ENCODE measurements around the gene KIAA1671.

Gene KIAA1671

GRCh38 chr22:25205847-25206246 lies 253.3 kb downstream of the KIAA1671 start:
- FAIRE-seq (no peak), DNase-seq (ENCODE audit: insufficient read length, low spot score) (no peak)
- TF ChIP-seq, protein P1, sequence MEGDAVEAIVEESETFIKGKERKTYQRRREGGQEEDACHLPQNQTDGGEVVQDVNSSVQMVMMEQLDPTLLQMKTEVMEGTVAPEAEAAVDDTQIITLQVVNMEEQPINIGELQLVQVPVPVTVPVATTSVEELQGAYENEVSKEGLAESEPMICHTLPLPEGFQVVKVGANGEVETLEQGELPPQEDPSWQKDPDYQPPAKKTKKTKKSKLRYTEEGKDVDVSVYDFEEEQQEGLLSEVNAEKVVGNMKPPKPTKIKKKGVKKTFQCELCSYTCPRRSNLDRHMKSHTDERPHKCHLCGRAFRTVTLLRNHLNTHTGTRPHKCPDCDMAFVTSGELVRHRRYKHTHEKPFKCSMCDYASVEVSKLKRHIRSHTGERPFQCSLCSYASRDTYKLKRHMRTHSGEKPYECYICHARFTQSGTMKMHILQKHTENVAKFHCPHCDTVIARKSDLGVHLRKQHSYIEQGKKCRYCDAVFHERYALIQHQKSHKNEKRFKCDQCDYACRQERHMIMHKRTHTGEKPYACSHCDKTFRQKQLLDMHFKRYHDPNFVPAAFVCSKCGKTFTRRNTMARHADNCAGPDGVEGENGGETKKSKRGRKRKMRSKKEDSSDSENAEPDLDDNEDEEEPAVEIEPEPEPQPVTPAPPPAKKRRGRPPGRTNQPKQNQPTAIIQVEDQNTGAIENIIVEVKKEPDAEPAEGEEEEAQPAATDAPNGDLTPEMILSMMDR (IDR thresholded peaks at IDR 0.05; ENCODE audit: insufficient read depth, missing control alignments) = no peak

DNA sequence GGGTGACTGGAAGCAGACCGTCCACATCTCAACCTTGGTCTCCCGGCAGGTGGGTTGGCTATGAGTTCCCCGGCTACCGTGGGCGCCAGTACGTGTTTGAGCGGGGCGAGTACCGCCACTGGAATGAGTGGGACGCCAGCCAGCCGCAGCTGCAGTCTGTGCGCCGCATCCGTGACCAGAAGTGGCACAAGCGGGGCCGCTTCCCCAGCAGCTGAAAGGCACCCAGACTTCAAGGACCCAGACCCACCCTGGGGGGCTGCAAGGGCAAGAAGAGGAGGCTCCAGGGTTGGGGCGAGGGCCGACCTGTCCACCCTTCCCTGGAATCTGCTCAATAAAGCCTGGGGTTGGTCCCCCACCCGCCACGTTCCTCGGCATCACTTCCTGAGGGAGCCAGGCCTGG lies 254.5 kb downstream of the KIAA1671 start:
- FAIRE-seq (no peak), DNase-seq (ENCODE audit: insufficient read length, low spot score) (no peak)

GRCh38 chr22:25207553-25208157 lies 255.1 kb downstream of the KIAA1671 start:
- DNase-seq (ENCODE audit: insufficient read length, low spot score) = no peak
- TF ChIP-seq, protein P1 (IDR thresholded peaks at IDR 0.05; ENCODE audit: insufficient read depth, missing control alignments) = no peak
- FAIRE-seq = no peak

More for the DNA sequence above, 254.5 kb downstream of the KIAA1671 start:
- TF ChIP-seq, protein P1 (IDR thresholded peaks at IDR 0.05; ENCODE audit: insufficient read depth, missing control alignments) = no peak

DNA sequence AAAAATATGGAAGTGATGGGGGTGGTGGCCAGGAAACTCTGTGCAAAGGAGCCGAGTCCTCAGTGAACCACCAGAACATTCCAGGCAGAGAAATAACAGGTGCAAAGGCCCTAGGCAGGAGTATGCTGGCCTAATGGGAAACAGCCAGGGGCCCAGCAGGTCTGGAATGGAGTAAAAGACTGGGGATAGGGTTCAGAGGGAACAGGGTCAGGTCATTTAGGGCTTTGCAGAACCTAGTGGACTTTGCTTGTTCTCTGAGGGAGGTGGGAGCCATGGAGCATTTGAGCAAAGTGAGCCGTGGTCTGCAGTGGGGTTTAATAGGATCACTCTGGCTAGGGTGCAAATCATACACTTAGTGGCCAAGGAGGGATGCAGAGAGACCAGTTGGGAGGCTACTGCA lies 255.8 kb downstream of the KIAA1671 start:
- DNase-seq (ENCODE audit: insufficient read length, low spot score) (no peak), FAIRE-seq (no peak)
- TF ChIP-seq, protein P1 (IDR thresholded peaks at IDR 0.05; ENCODE audit: insufficient read depth, missing control alignments) = no peak

- DNase-seq (ENCODE audit: insufficient read length, low spot score) = no peak
Observed at GRCh38 chr22:25208743-25209505, 256.4 kb downstream of the KIAA1671 start.

GRCh38 chr22:25210793-25211192 lies 258.3 kb downstream of the KIAA1671 start:
- no peak for FAIRE-seq
- TF ChIP-seq, protein P1 (IDR thresholded peaks at IDR 0.05; ENCODE audit: insufficient read depth, missing control alignments) = no peak
- DNase-seq (ENCODE audit: insufficient read length, low spot score) = no peak

More at GRCh38 chr22:25208743-25209505, 256.4 kb downstream of the KIAA1671 start:
- FAIRE-seq = no peak
- TF ChIP-seq, protein P1 (IDR thresholded peaks at IDR 0.05; ENCODE audit: insufficient read depth, missing control alignments) = no peak

DNA sequence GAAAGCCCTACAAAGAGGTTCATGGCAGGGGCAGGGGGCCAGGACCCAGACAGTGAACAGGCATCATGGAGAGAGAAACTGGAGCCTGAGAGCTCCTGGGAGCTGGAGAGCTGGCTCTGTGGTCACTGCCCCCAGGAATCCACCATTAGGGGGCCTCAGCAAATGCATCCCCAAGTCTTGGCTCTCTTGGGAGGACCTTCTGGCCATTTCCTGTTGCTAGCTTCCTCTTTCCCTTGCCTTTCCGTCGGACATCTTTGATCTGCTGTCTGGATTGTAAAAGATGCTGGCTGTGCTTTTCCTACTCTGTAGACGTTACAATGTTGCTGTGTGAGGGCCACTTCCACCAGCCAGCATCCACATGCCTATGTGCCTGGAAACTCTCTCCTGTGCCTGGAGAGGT lies 259.8 kb downstream of the KIAA1671 start:
- DNase-seq (ENCODE audit: insufficient read length, low spot score) = no peak
- TF ChIP-seq, protein P1 (IDR thresholded peaks at IDR 0.05; ENCODE audit: insufficient read depth, missing control alignments) = no peak
- no peak for FAIRE-seq
